Spinal cord (tissue), 10 donors: Measurements from ENCODE around the gene HOXC10. TPM values are rescaled to one million over a fixed set of nuclear protein-coding genes. Genes with fewer than 3 reads are reported as not detected.

Source experiments
- DNase-seq, 6 donors: peaks; one replicate each; pipeline versions ENCODE4 v3.0.0 to v3.0.0-alpha.2; 2013 to 2015; ENCODE audit warnings: low spot score in 6 of 6, low read depth in 4 of 6
- H3K27ac ChIP-seq: one replicate; pipeline ENCODE4 v1.5.1; 2013; ENCODE audit warnings: low read depth, low read length, control low read depth
- H3K27me3 ChIP-seq: one replicate; pipeline ENCODE4 v1.6.1; 2013; ENCODE audit warnings: low read length; ENCODE audit not compliant: control insufficient read depth, insufficient read depth
- H3K36me3 ChIP-seq: one replicate; pipeline ENCODE4 v1.6.1; 2013; ENCODE audit warnings: low read length; ENCODE audit not compliant: control insufficient read depth, insufficient read depth
- H3K4me1 ChIP-seq: one replicate; pipeline ENCODE4 v1.6.1; 2013; ENCODE audit warnings: low read length; ENCODE audit not compliant: control insufficient read depth, insufficient read depth
- H3K4me3 ChIP-seq: one replicate; pipeline ENCODE4 v1.5.1; 2013; ENCODE audit warnings: low read depth, low read length, control low read depth
- H3K9me3 ChIP-seq: one replicate; pipeline ENCODE4 v1.6.1; 2013; ENCODE audit warnings: low read length; ENCODE audit not compliant: control insufficient read depth, insufficient read depth
- WGBS: methylation state at CpG from one replicate; pipeline ENCODE4 v1.1.5; 2013; ENCODE audit warnings: missing lambda C conversion rate; ENCODE audit not compliant: insufficient coverage; 5-methylcytosine and 5-hydroxymethylcytosine counted together
- polyA plus RNA-seq, 2 donors: library from polyadenylated mRNA; unstranded; fragments of 120-200 nt; gene quantifications; one replicate each; pipeline ENCODE4 v1.2.1, GENCODE V29; 2013; ENCODE audit not compliant: insufficient read length in 2 of 2
- total RNA-seq, 2 donors: library from RNA; depleted of rRNA in 1 of 2; stranded (reverse); fragments of 120-200 nt in 1 of 2; fragments of >200 nt in 1 of 2; gene quantifications; one replicate each; pipeline versions ENCODE4 v1.2.3 to v1.2.4, GENCODE V29; 2013 to 2014
- donor health status: healthy.

Gene HOXC10
- total and polyA plus RNA-seq, 4 donors, result 0.81 to 9.2 TPM; not detected in 2

- Histone ChIP-seq H3K36me3 (no peaks in the 10 kb centered on the region), H3K9me3 (no peaks in the 10 kb centered on the region), H3K27me3 (peaks cover 100% of the 10 kb centered on the region), H3K4me1 (peaks cover 30% of the 10 kb centered on the region), H3K4me3 (peak overlapping the region; percentile 32), H3K27ac (no peak overlapping the region)
- no peak for DNase-seq
- WGBS, result no CpG with 5 or more reads among the region's 2 CpGs
Observed at GRCh38 chr12:53964315-53964713, 20.6 kb upstream of the HOXC10 start.

- Histone ChIP-seq H3K27ac (peak overlapping the region; percentile 29), H3K36me3 (no peaks in the 10 kb centered on the region), H3K4me1 (peaks cover 29% of the 10 kb centered on the region), H3K9me3 (no peaks in the 10 kb centered on the region), H3K4me3 (peak overlapping the region; percentile 32), H3K27me3 (peaks cover 100% of the 10 kb centered on the region)
- WGBS, result 2% methylated on average over 18 of the region's 18 CpGs
- DNase-seq, result no peak
Observed at GRCh38 chr12:53965281-53966084, 19.5 kb upstream of the HOXC10 start.

- peak overlapping the region; percentile 57 for H3K27ac ChIP-seq
- no peaks in the 10 kb centered on the region for H3K36me3 ChIP-seq
- H3K4me1 ChIP-seq, result peaks cover 24% of the 10 kb centered on the region
- DNase-seq, result no peak
- 1% methylated on average over 9 of the region's 15 CpGs for WGBS
- peaks cover 100% of the 10 kb centered on the region for H3K27me3 ChIP-seq
- peak overlapping the region; percentile 32 for H3K4me3 ChIP-seq
- H3K9me3 ChIP-seq, result no peaks in the 10 kb centered on the region
Observed at GRCh38 chr12:53966085-53966384, 18.9 kb upstream of the HOXC10 start.

GRCh38 chr12:53966385-53967133, 18.4 kb upstream of the HOXC10 start:
- peaks cover 18% of the 10 kb centered on the region for H3K4me1 ChIP-seq
- peak overlapping the region; percentile 32 for H3K4me3 ChIP-seq
- whole genome bisulfite sequencing, result 8% methylated on average over 33 of the region's 36 CpGs
- DNase-seq, result peak in 1 of 6 donors; percentile 23
- H3K27me3 ChIP-seq, result peaks cover 100% of the 10 kb centered on the region
- no peaks in the 10 kb centered on the region for H3K36me3 ChIP-seq
- no peaks in the 10 kb centered on the region for H3K9me3 ChIP-seq
- peak overlapping the region; percentile 57 for H3K27ac ChIP-seq

- Histone ChIP-seq H3K4me1 (peaks cover 16% of the 10 kb centered on the region), H3K4me3 (no peak overlapping the region), H3K27ac (peak overlapping the region; percentile 57), H3K27me3 (peaks cover 100% of the 10 kb centered on the region), H3K9me3 (no peaks in the 10 kb centered on the region), H3K36me3 (no peaks in the 10 kb centered on the region)
- whole genome bisulfite sequencing, result 19% methylated on average over 4 of the region's 5 CpGs
- no peak for DNase-seq
Observed at GRCh38 chr12:53967421-53967925, 17.5 kb upstream of the HOXC10 start.

- H3K4me1 ChIP-seq, result peaks cover 23% of the 10 kb centered on the region
- peak overlapping the region; percentile 19 for H3K27ac ChIP-seq
- H3K27me3 ChIP-seq, result peaks cover 100% of the 10 kb centered on the region
- H3K9me3 ChIP-seq, result no peaks in the 10 kb centered on the region
- WGBS, result 23% methylated on average over 20 of the region's 24 CpGs
- no peak overlapping the region for H3K4me3 ChIP-seq
- no peak for DNase-seq
- H3K36me3 ChIP-seq, result no peaks in the 10 kb centered on the region
Observed at GRCh38 chr12:53968214-53969127, 16.5 kb upstream of the HOXC10 start.

- DNase-seq, result no peak
- 17% methylated on average over 9 of the region's 12 CpGs for whole genome bisulfite sequencing
- Histone ChIP-seq H3K4me3 (no peak overlapping the region), H3K9me3 (no peaks in the 10 kb centered on the region), H3K4me1 (peaks cover 27% of the 10 kb centered on the region), H3K36me3 (no peaks in the 10 kb centered on the region), H3K27ac (no peak overlapping the region), H3K27me3 (peaks cover 100% of the 10 kb centered on the region)
Observed at GRCh38 chr12:53969588-53970259, 15.2 kb upstream of the HOXC10 start.

GRCh38 chr12:53970451-53970850, 14.5 kb upstream of the HOXC10 start:
- Histone ChIP-seq H3K27ac (no peak overlapping the region), H3K4me1 (peaks cover 34% of the 10 kb centered on the region), H3K4me3 (no peak overlapping the region), H3K36me3 (no peaks in the 10 kb centered on the region), H3K9me3 (no peaks in the 10 kb centered on the region), H3K27me3 (peaks cover 100% of the 10 kb centered on the region)
- no peak for DNase-seq
- WGBS, result 11% methylated on average over 1 of the region's 4 CpGs

- Histone ChIP-seq H3K27me3 (peaks cover 100% of the 10 kb centered on the region), H3K4me3 (no peak overlapping the region), H3K4me1 (peaks cover 33% of the 10 kb centered on the region), H3K27ac (no peak overlapping the region), H3K36me3 (no peaks in the 10 kb centered on the region), H3K9me3 (no peaks in the 10 kb centered on the region)
- WGBS, result 60% methylated on average over 2 of the region's 3 CpGs
- DNase-seq, result no peak
Observed at GRCh38 chr12:53971129-53971528, 13.8 kb upstream of the HOXC10 start.
